Activated CD4-positive, CD25-positive, alpha-beta regulatory T cell treated with anti-CD3 and anti-CD28 coated beads, Interleukin-2, amount 50 U/mL, for 72 hours (primary cell): ENCODE data around the gene WNT3A.
A peak's percentile ranks its signal among the peaks of the same experiment; 100 is the strongest.

Experiments
- DNase-seq: peaks from one replicate; pipeline ENCODE4 v3.0.0; 2021

Gene WNT3A

GRCh38 chr1:228088586-228089498 lies 82.0 kb downstream of the WNT3A start:
- DNase-seq: no peak

GRCh38 chr1:228089519-228090380 lies 83.0 kb downstream of the WNT3A start:
- no peak for DNase-seq

GRCh38 chr1:228090613-228091081 lies 83.8 kb downstream of the WNT3A start:
- peak; percentile 25 for DNase-seq

GRCh38 chr1:228091084-228091483 lies 84.3 kb downstream of the WNT3A start:
- no peak for DNase-seq

- no peak for DNase-seq
These were observed 85.7 kb downstream of the WNT3A start for GRCh38 chr1:228092342-228093049.

- DNase-seq: no peak
These were observed 86.5 kb downstream of the WNT3A start for GRCh38 chr1:228093050-228093906.

GRCh38 chr1:228094432-228095016 lies 87.7 kb downstream of the WNT3A start:
- DNase-seq: peak; percentile 8

- DNase-seq: no peak
These were observed 88.4 kb downstream of the WNT3A start for GRCh38 chr1:228095161-228095560.

- peak; percentile 17 for DNase-seq
These were observed 89.1 kb downstream of the WNT3A start for GRCh38 chr1:228095938-228096337.

- peak; percentile 29 for DNase-seq
These were observed 89.9 kb downstream of the WNT3A start for GRCh38 chr1:228096416-228097332.

- no peak for DNase-seq
These were observed 90.7 kb downstream of the WNT3A start for GRCh38 chr1:228097333-228098081.

GRCh38 chr1:228098323-228098931 lies 91.6 kb downstream of the WNT3A start:
- no peak for DNase-seq

GRCh38 chr1:228099331-228099732 lies 92.5 kb downstream of the WNT3A start:
- DNase-seq: no peak

GRCh38 chr1:228100822-228101613 lies 94.2 kb downstream of the WNT3A start:
- DNase-seq: no peak

- DNase-seq: no peak
These were observed 94.8 kb downstream of the WNT3A start for GRCh38 chr1:228101614-228101993.

- peak; percentile 62 for DNase-seq
These were observed 95.4 kb downstream of the WNT3A start for GRCh38 chr1:228101994-228102790.
